HFF-Myc (cell line): ENCODE measurements around the gene MAP3K3.
"Not testable (repeated sequence)": the region's sequence is repeated elsewhere in the genome, so short reads cannot be mapped to it uniquely, and the experiment has no call there.

Source experiments
- DNase-seq: peaks from one replicate; pipeline ENCODE4 v3.0.0-alpha.2; 2011; ENCODE audit warnings: low read depth; ENCODE audit errors: extremely low read depth
- H3K4me3 ChIP-seq: replicated peaks from 2 replicates; pipeline ENCODE4 v1.5.1; 2011; ENCODE audit warnings: low read depth, mild to moderate bottlenecking, control low read depth, low read length
- CTCF ChIP-seq: IDR thresholded peaks from 2 replicates; pipeline ENCODE4 v1.5.1; 2012; ENCODE audit warnings: mild to moderate bottlenecking, low read depth, low read length, control low read depth; ENCODE audit errors: missing control alignments

The MAP3K3 gene

GRCh38 chr17:63709110-63709509 is 86.9 kb downstream of the MAP3K3 start:
- no peak overlapping the region for H3K4me3 ChIP-seq
- TF ChIP-seq CTCF: no peak
- DNase-seq: no peak

- TF ChIP-seq CTCF: no peak
- no peak overlapping the region for H3K4me3 ChIP-seq
These were observed 92.5 kb downstream of the MAP3K3 start for GRCh38 chr17:63714550-63715277.

GRCh38 chr17:63716426-63716825 is 94.2 kb downstream of the MAP3K3 start:
- no peak for DNase-seq
- H3K4me3 ChIP-seq: no peak overlapping the region
- no peak for TF ChIP-seq CTCF

More at GRCh38 chr17:63714550-63715277, 92.5 kb downstream of the MAP3K3 start:
- DNase-seq: no peak

- no peak overlapping the region for H3K4me3 ChIP-seq
- TF ChIP-seq CTCF: no peak
- no peak for DNase-seq
These were observed 96.8 kb downstream of the MAP3K3 start for GRCh38 chr17:63718988-63719387.

- not testable (repeated sequence) for H3K4me3 ChIP-seq, DNase-seq
These were observed 98.0 kb downstream of the MAP3K3 start for GRCh38 chr17:63720194-63720593.

- no peak for DNase-seq
- no peak overlapping the region for H3K4me3 ChIP-seq
- TF ChIP-seq CTCF: no peak
These were observed 100.2 kb downstream of the MAP3K3 start for GRCh38 chr17:63722403-63722802.

- TF ChIP-seq CTCF: no peak
- DNase-seq: no peak
These were observed 113.5 kb downstream of the MAP3K3 start for GRCh38 chr17:63735691-63736090.

More at GRCh38 chr17:63735691-63736090, 113.5 kb downstream of the MAP3K3 start:
- H3K4me3 ChIP-seq: no peak overlapping the region
